Caki2 (cell line): ENCODE data around the gene RFPL1. TPM values are rescaled to one million over a fixed set of nuclear protein-coding genes. Genes with fewer than 3 reads are reported as not detected.

ENCODE experiments used
- DNase-seq: peaks from one replicate; pipeline ENCODE4 v3.0.0-alpha.2; 2015; ENCODE audit warnings: low read depth
- in situ Hi-C: cut with HindIII; loops from 2 replicates; pipeline ENCODE4 v1.10.0; 2016; ENCODE audit warnings: low sequenced_read_pairs, low pct_unique_long_range_greater_than_20kb, mixed read lengths
- total RNA-seq: library from RNA; depleted of rRNA; stranded (reverse); fragments of >200 nt; shearing (Covaris generic); gene quantifications from 2 replicates; pipeline ENCODE4 v1.2.3, GENCODE V29; 2014; ENCODE audit warnings: low replicate concordance

Gene RFPL1
- total RNA-seq, 1 experiment from 2014 or later = not detected

GRCh38 chr22:29434288-29434687, 4.1 kb upstream of the RFPL1 start:
- DNase-seq = no peak

GRCh38 chr22:29435236-29436136, 2.9 kb upstream of the RFPL1 start:
- in situ Hi-C loops = no loop called here
- no peak for DNase-seq

More at GRCh38 chr22:29434288-29434687, 4.1 kb upstream of the RFPL1 start:
- in situ Hi-C loops = no loop called here

- no peak for DNase-seq
- in situ Hi-C loops = no loop called here
These were observed 4.6 kb downstream of the RFPL1 start for GRCh38 chr22:29442976-29443375.

- in situ Hi-C loops = no loop called here
- DNase-seq = no peak
These were observed 5.1 kb downstream of the RFPL1 start for GRCh38 chr22:29443452-29443851.

- in situ Hi-C loops = no loop called here
These were observed 5.7 kb downstream of the RFPL1 start for GRCh38 chr22:29443861-29444792.

GRCh38 chr22:29445508-29445907, 7.1 kb downstream of the RFPL1 start:
- in situ Hi-C loops = no loop called here
- DNase-seq = no peak

More at GRCh38 chr22:29443861-29444792, 5.7 kb downstream of the RFPL1 start:
- DNase-seq = no peak

GRCh38 chr22:29447906-29448305, 9.5 kb downstream of the RFPL1 start:
- in situ Hi-C loops = no loop called here

GRCh38 chr22:29449296-29449875, 11.0 kb downstream of the RFPL1 start:
- in situ Hi-C loops = no loop called here
- DNase-seq = no peak

More at GRCh38 chr22:29447906-29448305, 9.5 kb downstream of the RFPL1 start:
- no peak for DNase-seq

- in situ Hi-C loops = no loop called here
- DNase-seq = no peak
These were observed 11.8 kb downstream of the RFPL1 start for GRCh38 chr22:29450222-29450621.

GRCh38 chr22:29451863-29452262, 13.5 kb downstream of the RFPL1 start:
- in situ Hi-C loops = no loop called here
- DNase-seq = no peak

- in situ Hi-C loops = no loop called here
- DNase-seq = no peak
These were observed 15.9 kb downstream of the RFPL1 start for GRCh38 chr22:29454276-29454675.

- in situ Hi-C loops = no loop called here
- no peak for DNase-seq
These were observed 17.9 kb downstream of the RFPL1 start for GRCh38 chr22:29456211-29456671.

GRCh38 chr22:29457730-29458129, 19.3 kb downstream of the RFPL1 start:
- peak; percentile 22 for DNase-seq
- in situ Hi-C loops = no loop called here

GRCh38 chr22:29458551-29458950, 20.2 kb downstream of the RFPL1 start:
- DNase-seq = no peak
- in situ Hi-C loops = no loop called here

- DNase-seq = no peak
- in situ Hi-C loops = no loop called here
These were observed 21.4 kb downstream of the RFPL1 start for GRCh38 chr22:29459773-29460172.

GRCh38 chr22:29461263-29461662, 22.9 kb downstream of the RFPL1 start:
- in situ Hi-C loops = no loop called here
- DNase-seq = no peak

- in situ Hi-C loops = no loop called here
These were observed 25.2 kb downstream of the RFPL1 start for GRCh38 chr22:29463629-29464028.

GRCh38 chr22:29464581-29464980, 26.2 kb downstream of the RFPL1 start:
- in situ Hi-C loops = no loop called here
- no peak for DNase-seq

More at GRCh38 chr22:29463629-29464028, 25.2 kb downstream of the RFPL1 start:
- no peak for DNase-seq
